OCI-LY7 (cell line): ENCODE results near the gene CD163. TPM values are rescaled to one million over a fixed set of nuclear protein-coding genes. Genes with fewer than 3 reads are reported as not detected.

Experiments used
- BruUV-seq: library from RNA; stranded (reverse); fragments of 400-500 nt; replicated peaks from 2 replicates; lab custom pipeline; 2021; lab: Mats Ljungman, UMichigan
- CTCF ChIA-PET: fragments of 300-600 bp; sonication (Branson Sonifier 250); formaldehyde crosslinking; loops from one replicate; lab custom pipeline; 2022; ENCODE audit warnings: antibody characterized with exemption; ENCODE audit not compliant: unreplicated experiment; lab: Charles Lee
- POLR2A ChIA-PET: fragments of 300-600 bp; sonication (Branson Sonifier 250); formaldehyde crosslinking; loops from one replicate; lab custom pipeline; 2022; ENCODE audit warnings: antibody characterized with exemption; lab: Charles Lee
- DNase-seq: peaks from one replicate; pipeline ENCODE4 v3.0.0-alpha.2; 2015; ENCODE audit warnings: low spot score
- H2AFZ ChIP-seq: fragments of 200-600 bp; sonication (generic), shearing (Covaris generic); 2 replicates; pipeline ENCODE4 v1.6.1; 2014; ENCODE audit warnings: mild to moderate bottlenecking, antibody characterized with exemption, low read length, moderate library complexity
- H3K27ac ChIP-seq: fragments of 200-600 bp; sonication (generic); 2 replicates; pipeline ENCODE4 v1.5.1; 2014; ENCODE audit warnings: mixed run types, low read depth, mild to moderate bottlenecking, moderate library complexity, low read length, inconsistent platforms; ENCODE audit not compliant: poor library complexity, severe bottlenecking
- H3K36me3 ChIP-seq: fragments of 200-600 bp; sonication (generic); 2 replicates; pipeline ENCODE4 v1.6.1; 2014; ENCODE audit warnings: mild to moderate bottlenecking, antibody characterized with exemption, low read length, moderate library complexity, mixed read lengths; ENCODE audit not compliant: insufficient read depth
- H3K4me1 ChIP-seq: fragments of 200-600 bp; sonication (generic); 2 replicates; pipeline ENCODE4 v1.5.1; 2014; ENCODE audit warnings: mild to moderate bottlenecking, low read length; ENCODE audit not compliant: insufficient read depth, poor library complexity, severe bottlenecking
- H3K4me2 ChIP-seq: fragments of 200-600 bp; sonication (generic); 2 replicates; pipeline ENCODE4 v1.6.1; 2014; ENCODE audit warnings: mild to moderate bottlenecking, low read length
- H3K4me3 ChIP-seq: fragments of 200-600 bp; sonication (generic); 2 replicates; pipeline ENCODE4 v1.5.1; 2014; ENCODE audit warnings: mild to moderate bottlenecking, low read depth, low read length; ENCODE audit not compliant: poor library complexity, severe bottlenecking
- H3K79me2 ChIP-seq: fragments of 200-600 bp; sonication (generic); 2 replicates; pipeline ENCODE4 v1.6.1; 2016; ENCODE audit warnings: low read depth, mild to moderate bottlenecking, low read length, moderate library complexity, mixed read lengths; ENCODE audit not compliant: insufficient read depth
- H3K9me2 ChIP-seq: fragments of 200-600 bp; sonication (generic); 2 replicates; pipeline ENCODE4 v1.6.1; 2016; ENCODE audit warnings: mild to moderate bottlenecking, low read length, mixed read lengths; ENCODE audit not compliant: insufficient read depth
- H3K9me3 ChIP-seq: fragments of 200-600 bp; sonication (generic); 2 replicates; pipeline ENCODE4 v1.6.1; 2014; ENCODE audit warnings: mild to moderate bottlenecking, mixed run types, low read length, mixed read lengths
- H4K20me1 ChIP-seq: fragments of 200-600 bp; sonication (generic); 2 replicates; pipeline ENCODE4 v1.6.1; 2014; ENCODE audit warnings: mild to moderate bottlenecking, antibody characterized with exemption, low read length, moderate library complexity, mixed read lengths; ENCODE audit not compliant: insufficient read depth
- EZH2phosphoT487 ChIP-seq: fragments of 200-600 bp; sonication (generic); IDR thresholded peaks from 2 replicates; pipeline ENCODE4 v1.6.1; 2018; ENCODE audit warnings: low read depth, borderline replicate concordance, mild to moderate bottlenecking, mixed run types, antibody characterized with exemption, low read length, moderate library complexity, mixed read lengths
- intact Hi-C: fragments of 100-400 bp; cut with micrococcal nuclease; formaldehyde crosslinking; loops from one replicate; pipeline ENCODE4 v1.10.0; 2022; ENCODE audit not compliant: unreplicated experiment
- total RNA-seq, 2 experiments: library from RNA; depleted of rRNA in 1 of 2; stranded (reverse); fragments of >200 nt in 1 of 2; shearing (Covaris generic) in 1 of 2; gene quantifications; 2 replicates each; pipeline ENCODE4 v1.2.3, GENCODE V29; 2014 to 2022
- TF ChIP-seq, protein P1 (sequence below): fragments of 200-600 bp; sonication (generic); conservative IDR thresholded peaks from 2 replicates; pipeline ENCODE4 v1.5.1; 2014; ENCODE audit warnings: mild to moderate bottlenecking, antibody characterized with exemption, low read length, moderate library complexity, mixed read lengths

Gene CD163
- total RNA-seq, 2 experiments from 2014 or later: not detected

DNA sequence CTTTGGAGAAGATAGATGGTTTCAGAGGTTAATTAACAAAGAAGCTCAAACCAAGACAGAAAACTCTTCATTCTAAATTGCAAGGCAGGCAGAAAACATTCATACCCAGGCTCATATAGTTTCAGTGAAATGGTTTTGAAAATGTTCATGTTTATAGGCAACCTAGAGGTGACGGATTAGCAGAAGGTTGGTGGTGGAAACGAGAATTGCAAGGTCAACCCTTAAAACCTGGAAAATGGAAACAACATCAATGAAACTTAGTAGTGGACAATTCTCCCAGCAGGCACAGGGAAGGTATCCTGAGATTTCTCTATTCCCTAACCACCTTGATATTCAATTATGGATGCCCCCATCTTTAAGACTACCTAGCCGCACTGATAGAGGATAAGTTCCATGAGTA lies 965 bp downstream of the CD163 start:
- H3K36me3 ChIP-seq: no peaks in the 10 kb centered on the region
- H3K4me1 ChIP-seq: no peaks in the 10 kb centered on the region
- no peaks in the 10 kb centered on the region for H3K9me2 ChIP-seq
- H3K27ac ChIP-seq: no peak overlapping the region
- TF ChIP-seq, protein P1, sequence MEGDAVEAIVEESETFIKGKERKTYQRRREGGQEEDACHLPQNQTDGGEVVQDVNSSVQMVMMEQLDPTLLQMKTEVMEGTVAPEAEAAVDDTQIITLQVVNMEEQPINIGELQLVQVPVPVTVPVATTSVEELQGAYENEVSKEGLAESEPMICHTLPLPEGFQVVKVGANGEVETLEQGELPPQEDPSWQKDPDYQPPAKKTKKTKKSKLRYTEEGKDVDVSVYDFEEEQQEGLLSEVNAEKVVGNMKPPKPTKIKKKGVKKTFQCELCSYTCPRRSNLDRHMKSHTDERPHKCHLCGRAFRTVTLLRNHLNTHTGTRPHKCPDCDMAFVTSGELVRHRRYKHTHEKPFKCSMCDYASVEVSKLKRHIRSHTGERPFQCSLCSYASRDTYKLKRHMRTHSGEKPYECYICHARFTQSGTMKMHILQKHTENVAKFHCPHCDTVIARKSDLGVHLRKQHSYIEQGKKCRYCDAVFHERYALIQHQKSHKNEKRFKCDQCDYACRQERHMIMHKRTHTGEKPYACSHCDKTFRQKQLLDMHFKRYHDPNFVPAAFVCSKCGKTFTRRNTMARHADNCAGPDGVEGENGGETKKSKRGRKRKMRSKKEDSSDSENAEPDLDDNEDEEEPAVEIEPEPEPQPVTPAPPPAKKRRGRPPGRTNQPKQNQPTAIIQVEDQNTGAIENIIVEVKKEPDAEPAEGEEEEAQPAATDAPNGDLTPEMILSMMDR: no peak
- TF ChIP-seq EZH2phosphoT487: no peak
- no peak overlapping the region for H3K4me3 ChIP-seq
- ChIA-PET CTCF (no interaction called here), POLR2A (no interaction called here)
- H3K9me3 ChIP-seq: no peaks in the 10 kb centered on the region
- intact Hi-C loops: no loop called here
- H3K79me2 ChIP-seq: no peaks in the 10 kb centered on the region
- BruUV-seq: no TSS peak
- no peak overlapping the region for H3K4me2 ChIP-seq
- H2AFZ ChIP-seq: no peak overlapping the region
- H4K20me1 ChIP-seq: no peaks in the 10 kb centered on the region
- no peak for DNase-seq

DNA sequence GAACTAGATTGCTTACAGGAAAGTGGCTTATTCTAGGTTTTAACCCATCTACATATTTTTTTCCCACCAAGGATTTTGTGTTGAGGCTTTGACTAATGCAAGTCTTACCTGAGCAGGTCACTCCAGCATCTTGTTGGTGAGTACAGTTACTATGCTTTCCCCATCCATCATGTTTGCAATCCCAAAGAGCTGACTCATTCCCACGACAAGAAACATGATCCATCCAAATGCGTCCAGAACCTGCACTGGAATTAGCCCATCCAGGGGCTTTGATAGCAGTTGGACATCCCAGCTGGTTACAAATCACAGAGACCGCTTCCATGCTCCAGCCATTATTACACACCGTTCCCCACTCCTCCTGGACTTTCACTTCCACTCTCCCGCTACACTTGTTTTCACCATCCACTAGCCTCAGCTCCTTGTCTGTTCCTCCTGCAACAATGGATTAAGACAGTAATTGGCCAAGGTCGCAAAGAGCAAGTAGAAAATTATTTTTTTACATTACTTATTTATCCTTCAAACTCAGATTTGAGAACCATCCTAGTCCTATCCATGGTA lies 2.5 kb downstream of the CD163 start:
- H3K79me2 ChIP-seq: no peaks in the 10 kb centered on the region
- no peaks in the 10 kb centered on the region for H3K36me3 ChIP-seq
- no peaks in the 10 kb centered on the region for H3K4me1 ChIP-seq
- ChIA-PET POLR2A (no interaction called here), CTCF (no interaction called here)
- H3K4me2 ChIP-seq: no peak overlapping the region
- no peak overlapping the region for H3K27ac ChIP-seq
- no peaks in the 10 kb centered on the region for H3K9me3 ChIP-seq
- BruUV-seq: no TSS peak
- H4K20me1 ChIP-seq: no peaks in the 10 kb centered on the region
- TF ChIP-seq, protein P1: no peak
- no peak for TF ChIP-seq EZH2phosphoT487
- no peak overlapping the region for H2AFZ ChIP-seq
- H3K9me2 ChIP-seq: no peaks in the 10 kb centered on the region
- DNase-seq: no peak
- H3K4me3 ChIP-seq: no peak overlapping the region
- intact Hi-C loops: no loop called here

DNA sequence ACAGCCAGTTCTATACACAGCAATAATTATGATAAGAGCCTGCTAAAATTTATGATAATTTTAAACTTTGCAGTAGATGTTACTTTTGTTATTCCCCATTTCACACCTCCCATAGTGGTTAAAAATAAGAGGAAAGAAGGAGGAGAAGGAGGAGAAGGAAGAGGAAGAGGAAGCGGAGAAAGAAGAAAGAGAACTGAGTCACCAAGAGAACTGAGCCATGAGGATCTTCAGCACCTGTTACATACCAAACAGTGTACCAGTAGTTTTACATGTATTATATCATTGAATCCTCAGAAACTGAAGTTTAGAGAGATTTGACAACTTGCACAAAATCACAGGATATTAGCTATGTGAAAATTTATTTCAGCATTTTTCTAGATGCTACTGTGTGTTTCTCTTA lies 3.9 kb downstream of the CD163 start:
- intact Hi-C loops: no loop called here
- no TSS peak for BruUV-seq
- POLR2A ChIA-PET: interaction anchor here (0.7 kb wide), 1 partner anchor 127 kb away, joined by 3 read pairs; no protein-coding TSS in a partner anchor

More for the DNA sequence above, 3.9 kb downstream of the CD163 start:
- Histone ChIP-seq H4K20me1 (no peaks in the 10 kb centered on the region), H3K27ac (no peak overlapping the region), H3K4me2 (no peak overlapping the region), H2AFZ (no peak overlapping the region), H3K79me2 (no peaks in the 10 kb centered on the region), H3K4me1 (no peaks in the 10 kb centered on the region), H3K9me2 (no peaks in the 10 kb centered on the region), H3K9me3 (no peaks in the 10 kb centered on the region), H3K36me3 (no peaks in the 10 kb centered on the region), H3K4me3 (no peak overlapping the region)
- no peak for TF ChIP-seq EZH2phosphoT487
- TF ChIP-seq, protein P1: no peak
- CTCF ChIA-PET: no interaction called here
- no peak for DNase-seq
